Brain microvascular endothelial cell (primary cell): ENCODE results near the gene EFNA4.

Experiments used
- DNase-seq: peaks from one replicate; pipeline ENCODE4 v3.0.0-alpha.2; 2020
- H3K27ac ChIP-seq: fragments of 250-450 bp; sonication (Bioruptor Pico); 2 replicates; pipeline ENCODE4 v1.5.1; 2020; ENCODE audit warnings: mild to moderate bottlenecking, moderate library complexity
- H3K27me3 ChIP-seq: fragments of 250-450 bp; sonication (Bioruptor Pico); replicated peaks from 2 replicates; pipeline ENCODE4 v1.5.1; 2020; ENCODE audit warnings: mild to moderate bottlenecking
- H3K36me3 ChIP-seq: fragments of 250-450 bp; sonication (Bioruptor Pico); replicated peaks from 2 replicates; pipeline ENCODE4 v1.5.1; 2020; ENCODE audit warnings: mild to moderate bottlenecking
- H3K4me3 ChIP-seq: 2 replicates; pipeline ENCODE4 v1.5.1; 2011; ENCODE audit warnings: low read depth, mild to moderate bottlenecking, control low read depth, low read length, moderate library complexity
- in situ Hi-C: cut with HindIII; loops from 2 replicates; pipeline ENCODE4 v1.10.0; 2017; ENCODE audit warnings: low sequenced_read_pairs, low pct_ligation_motif_present
- TF ChIP-seq, protein P1 (sequence below): IDR thresholded peaks from 2 replicates; pipeline ENCODE4 v1.5.1; 2011; ENCODE audit warnings: low read depth, mild to moderate bottlenecking, moderate library complexity, low read length, control low read depth, inconsistent platforms; ENCODE audit errors: missing control alignments

Gene EFNA4

DNA sequence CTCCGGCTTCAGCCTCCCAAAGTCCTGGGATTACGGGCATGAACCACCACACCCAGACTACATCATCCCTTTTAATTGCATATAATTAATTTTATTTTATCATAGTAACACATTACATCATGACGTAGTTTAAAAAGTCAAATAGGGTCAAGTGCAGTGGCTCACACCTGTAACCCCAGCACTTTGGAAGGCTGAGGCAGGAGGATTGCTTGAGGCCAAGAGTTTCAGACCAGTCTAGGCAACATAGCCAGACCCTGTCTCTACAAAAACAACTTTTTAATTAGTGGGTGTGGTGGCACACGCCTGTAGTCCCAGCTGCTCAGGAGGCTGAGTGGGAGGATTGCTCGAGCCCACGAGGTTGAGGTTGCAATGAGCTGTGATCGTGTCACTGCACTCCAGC, 35.8 kb downstream of the EFNA4 start:
- TF ChIP-seq, protein P1, sequence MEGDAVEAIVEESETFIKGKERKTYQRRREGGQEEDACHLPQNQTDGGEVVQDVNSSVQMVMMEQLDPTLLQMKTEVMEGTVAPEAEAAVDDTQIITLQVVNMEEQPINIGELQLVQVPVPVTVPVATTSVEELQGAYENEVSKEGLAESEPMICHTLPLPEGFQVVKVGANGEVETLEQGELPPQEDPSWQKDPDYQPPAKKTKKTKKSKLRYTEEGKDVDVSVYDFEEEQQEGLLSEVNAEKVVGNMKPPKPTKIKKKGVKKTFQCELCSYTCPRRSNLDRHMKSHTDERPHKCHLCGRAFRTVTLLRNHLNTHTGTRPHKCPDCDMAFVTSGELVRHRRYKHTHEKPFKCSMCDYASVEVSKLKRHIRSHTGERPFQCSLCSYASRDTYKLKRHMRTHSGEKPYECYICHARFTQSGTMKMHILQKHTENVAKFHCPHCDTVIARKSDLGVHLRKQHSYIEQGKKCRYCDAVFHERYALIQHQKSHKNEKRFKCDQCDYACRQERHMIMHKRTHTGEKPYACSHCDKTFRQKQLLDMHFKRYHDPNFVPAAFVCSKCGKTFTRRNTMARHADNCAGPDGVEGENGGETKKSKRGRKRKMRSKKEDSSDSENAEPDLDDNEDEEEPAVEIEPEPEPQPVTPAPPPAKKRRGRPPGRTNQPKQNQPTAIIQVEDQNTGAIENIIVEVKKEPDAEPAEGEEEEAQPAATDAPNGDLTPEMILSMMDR: no peak
- H3K36me3 ChIP-seq: no peaks in the 10 kb centered on the region
- in situ Hi-C loops: no loop called here
- H3K27ac ChIP-seq: no peak overlapping the region
- DNase-seq: no peak
- H3K27me3 ChIP-seq: peaks cover 10% of the 10 kb centered on the region
- no peak overlapping the region for H3K4me3 ChIP-seq

DNA sequence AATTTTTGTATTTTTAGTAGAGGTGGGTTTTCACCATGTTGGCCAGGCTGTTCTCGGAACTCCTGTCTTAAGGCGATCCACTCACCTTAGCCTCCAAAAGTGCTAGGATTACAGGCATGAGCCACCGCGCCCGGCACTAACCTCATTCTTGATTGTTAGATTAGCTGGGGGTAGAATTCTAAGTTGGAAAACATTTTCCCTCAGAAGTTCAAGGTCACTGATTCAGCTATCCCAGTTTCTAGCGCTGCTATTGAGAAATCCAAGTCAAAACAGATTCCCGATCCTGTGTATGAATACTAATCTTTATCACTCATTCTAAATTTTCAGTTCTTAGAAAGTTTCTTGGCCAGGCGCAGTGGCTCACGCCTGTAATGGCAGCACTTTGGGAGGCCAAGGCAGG, 39.8 kb downstream of the EFNA4 start:
- Histone ChIP-seq H3K4me3 (no peak overlapping the region), H3K36me3 (no peaks in the 10 kb centered on the region), H3K27ac (no peak overlapping the region), H3K27me3 (peaks cover 3% of the 10 kb centered on the region)
- in situ Hi-C loops: no loop called here
- no peak for DNase-seq
- TF ChIP-seq, protein P1: no peak

DNA sequence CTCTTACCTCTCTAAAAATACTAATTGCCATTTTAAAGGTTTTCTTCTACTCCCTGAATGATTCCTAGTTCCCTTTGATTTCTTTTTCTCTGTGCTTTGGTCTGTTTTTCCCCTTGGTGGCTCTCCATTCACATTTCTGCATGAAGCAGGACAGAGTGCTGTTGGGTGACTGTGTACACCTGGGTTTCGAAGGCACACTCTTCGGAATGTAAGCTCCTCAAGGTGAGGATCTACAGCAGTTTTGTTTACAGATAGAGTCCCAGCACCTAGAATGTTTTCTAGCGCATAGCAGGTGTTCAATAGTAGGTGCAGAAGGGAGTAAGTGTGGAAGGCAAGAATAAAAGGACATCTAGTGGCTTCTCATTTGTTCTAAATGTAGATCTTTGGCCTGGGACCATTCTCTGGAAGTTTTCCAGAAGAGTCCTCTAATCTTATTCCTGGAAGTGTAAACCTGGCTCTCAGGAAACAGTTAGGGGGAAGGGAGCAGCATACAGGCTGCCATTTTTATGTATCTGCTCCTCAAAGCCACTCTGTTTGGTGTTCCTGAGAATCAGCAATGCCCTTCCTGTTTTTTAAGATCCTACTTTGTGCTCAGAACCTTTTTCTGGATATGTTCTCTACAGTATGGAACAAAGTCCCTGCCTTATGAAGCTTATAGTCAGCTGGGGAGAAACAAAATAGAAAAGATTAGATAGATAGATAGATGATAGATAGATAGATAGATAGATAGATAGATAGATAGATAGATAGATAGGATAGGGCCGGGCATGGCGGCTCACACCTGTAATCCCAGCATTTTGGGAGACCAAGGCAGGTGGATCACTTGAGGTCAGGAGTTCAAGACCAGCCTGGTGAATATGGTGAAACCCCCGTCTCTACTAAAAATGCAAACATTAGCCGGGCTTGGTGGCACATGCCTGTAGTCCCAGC, 41.3 kb downstream of the EFNA4 start:
- Histone ChIP-seq H3K27me3 (peaks cover 3% of the 10 kb centered on the region), H3K4me3 (no peak overlapping the region), H3K36me3 (no peaks in the 10 kb centered on the region), H3K27ac (no peak overlapping the region)
- no peak for DNase-seq
- in situ Hi-C loops: no loop called here
- TF ChIP-seq, protein P1: no peak

DNA sequence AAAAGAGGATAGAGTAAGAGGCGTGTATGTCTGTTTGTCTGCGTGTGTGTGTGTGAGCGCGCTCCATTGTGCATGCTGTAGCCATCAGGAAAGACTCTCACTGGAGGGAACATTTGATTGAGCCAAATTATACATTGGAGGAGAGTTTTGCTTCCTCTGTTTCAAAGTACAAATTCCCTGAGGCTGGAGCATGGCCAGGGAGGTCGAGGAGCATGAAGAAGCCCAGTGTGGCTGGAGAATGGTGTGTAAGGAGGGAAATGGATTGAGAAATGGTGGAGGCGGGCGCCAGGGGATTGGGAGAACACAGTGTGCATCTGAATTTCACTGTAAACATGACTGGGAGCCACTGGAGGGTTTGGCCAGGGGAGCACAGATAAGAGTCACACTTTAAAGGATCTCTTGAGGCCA, 42.1 kb downstream of the EFNA4 start:
- no peak for DNase-seq
- H3K36me3 ChIP-seq: no peaks in the 10 kb centered on the region
- H3K27me3 ChIP-seq: peaks cover 3% of the 10 kb centered on the region
- no peak overlapping the region for H3K27ac ChIP-seq
- in situ Hi-C loops: no loop called here
- TF ChIP-seq, protein P1: no peak
- no peak overlapping the region for H3K4me3 ChIP-seq

DNA sequence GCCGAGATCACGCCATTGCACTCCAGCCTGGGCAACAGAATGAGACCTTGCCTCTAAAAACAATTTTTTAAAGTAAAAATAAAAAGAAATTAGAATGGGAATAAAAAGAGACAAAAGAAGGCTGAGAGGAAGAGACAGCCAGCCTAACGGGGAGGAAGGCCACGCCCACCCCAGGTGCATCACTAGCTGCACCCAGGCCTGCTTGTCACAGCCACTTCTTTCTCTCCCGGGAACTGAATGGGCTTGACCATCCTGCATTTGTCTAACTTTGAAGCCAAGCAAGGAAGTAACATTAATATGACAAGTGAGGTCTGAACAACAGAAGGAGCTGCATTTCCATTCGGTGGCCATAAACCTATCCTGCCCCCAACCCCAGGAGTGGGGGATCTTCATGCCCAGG, 43.3 kb downstream of the EFNA4 start:
- H3K27me3 ChIP-seq: peaks cover 3% of the 10 kb centered on the region
- in situ Hi-C loops: no loop called here
- H3K36me3 ChIP-seq: no peaks in the 10 kb centered on the region
- no peak for DNase-seq
- H3K27ac ChIP-seq: no peak overlapping the region
- H3K4me3 ChIP-seq: no peak overlapping the region
- TF ChIP-seq, protein P1: no peak
